GM19468 (cell line): ENCODE results near the gene CKM.

Experiments used
- ATAC-seq: cut with Tn5 transposase; IDR thresholded peaks from one replicate; pipeline ENCODE4 v1.9.1; 2021; ENCODE audit warnings: mild to moderate bottlenecking, moderate library complexity, moderate number of reproducible peaks; ENCODE audit not compliant: unreplicated experiment; ENCODE audit errors: extremely low read depth

The CKM gene

DNA sequence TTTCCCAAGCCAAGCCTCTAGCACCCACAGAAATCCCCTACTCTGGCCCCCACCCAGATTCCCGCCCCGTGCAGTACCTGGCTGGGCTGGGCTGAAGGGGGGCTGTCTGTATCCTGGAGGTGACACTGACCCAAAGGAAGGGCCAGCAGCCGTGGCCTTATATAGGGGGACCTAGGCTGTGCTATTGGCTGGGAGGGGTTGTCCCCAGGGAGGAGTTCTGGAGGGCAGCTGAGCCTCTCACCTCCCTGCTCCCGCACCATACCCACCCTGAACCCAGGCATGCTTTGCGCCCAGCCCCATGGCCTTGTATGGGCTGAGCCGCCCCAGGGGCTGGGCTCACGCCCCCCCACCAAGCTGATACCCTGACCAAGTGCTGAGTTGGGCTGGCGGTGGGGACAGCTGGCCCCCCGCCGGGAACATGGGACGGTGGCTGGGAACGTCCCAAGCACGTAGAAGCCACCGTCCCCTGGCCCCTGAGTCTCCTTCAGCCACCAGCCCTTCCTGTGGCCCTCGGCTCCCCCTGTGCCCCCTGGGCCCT is at the start of gene CKM:
Gene CKM, minus strand, starts transcription at position 132 of the 538 bp plus-strand sequence. CDS start 3,162 bp downstream, outside the sequence.
- no peak for ATAC-seq

GRCh38 chr19:45370410-45371204 is 47.9 kb upstream of the CKM start, which contains the start of gene ERCC2:
Gene ERCC2 (minus strand): TSS chr19:45370573. CDS start chr19:45370540, 33 bp downstream.
- peak; percentile 95 for ATAC-seq

DNA sequence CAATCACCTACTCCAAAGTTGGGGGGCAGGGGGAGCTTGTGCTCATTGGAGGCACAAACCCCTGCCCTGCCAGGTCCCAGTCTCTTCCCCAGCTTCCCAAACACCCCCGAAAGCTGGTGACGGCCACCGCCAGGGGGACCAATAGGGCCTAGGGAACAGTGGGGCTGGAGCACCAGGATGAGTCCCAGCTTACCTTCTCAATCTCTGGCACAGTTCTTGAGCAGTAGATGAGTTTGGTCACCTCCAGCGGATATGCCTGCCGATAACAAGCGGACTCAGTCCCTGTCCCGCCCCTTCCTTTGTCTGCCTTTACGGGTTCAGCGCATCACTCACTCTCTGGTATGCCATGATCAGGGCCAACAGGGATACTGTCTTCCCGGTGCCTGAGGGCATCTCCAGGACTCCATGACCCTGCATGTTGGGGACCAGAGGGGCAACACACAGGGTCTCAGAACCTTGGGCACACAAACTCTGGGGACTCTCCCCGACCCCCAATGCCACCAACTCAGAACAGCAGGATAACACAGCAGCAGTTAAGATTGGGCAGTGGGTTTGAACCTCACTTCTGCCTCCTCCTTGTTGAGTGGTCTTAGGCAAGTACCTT is 46.2 kb upstream of the CKM start:
- ATAC-seq, result no peak

GRCh38 chr19:45368127-45368526 is 45.5 kb upstream of the CKM start:
- ATAC-seq, result no peak

- ATAC-seq, result no peak
These were observed 42.0 kb upstream of the CKM start for GRCh38 chr19:45364696-45365095.

DNA sequence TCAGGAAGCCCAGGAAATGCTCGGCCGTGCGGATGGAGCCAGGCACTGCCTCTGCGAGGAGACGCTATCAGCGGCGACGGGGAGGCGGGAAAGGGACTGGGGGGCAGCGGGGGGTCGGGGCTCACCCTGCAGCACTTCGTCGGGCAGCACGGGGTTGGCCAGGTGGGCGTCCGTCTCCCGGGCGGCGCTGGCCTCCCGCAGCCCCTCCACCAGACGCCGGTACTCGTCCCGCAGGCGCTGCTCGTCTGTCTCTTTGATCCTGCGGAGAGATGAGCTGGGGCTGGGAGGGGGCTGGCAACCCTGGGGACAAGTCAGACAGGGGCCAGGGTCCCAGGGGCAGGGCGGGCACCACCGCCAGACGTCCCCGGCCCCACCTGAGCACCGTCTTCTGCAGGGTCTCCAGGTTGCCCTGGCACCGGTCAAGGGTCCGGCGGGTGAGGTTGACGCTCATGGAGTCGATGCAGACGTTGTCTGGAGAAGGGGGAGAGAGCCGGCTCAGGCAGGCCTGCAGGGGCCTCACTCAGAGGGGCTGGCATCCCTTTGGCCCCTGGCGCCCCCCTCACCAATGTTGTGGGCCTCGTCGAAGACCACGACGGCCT is 41.3 kb upstream of the CKM start:
- ATAC-seq, result no peak

DNA sequence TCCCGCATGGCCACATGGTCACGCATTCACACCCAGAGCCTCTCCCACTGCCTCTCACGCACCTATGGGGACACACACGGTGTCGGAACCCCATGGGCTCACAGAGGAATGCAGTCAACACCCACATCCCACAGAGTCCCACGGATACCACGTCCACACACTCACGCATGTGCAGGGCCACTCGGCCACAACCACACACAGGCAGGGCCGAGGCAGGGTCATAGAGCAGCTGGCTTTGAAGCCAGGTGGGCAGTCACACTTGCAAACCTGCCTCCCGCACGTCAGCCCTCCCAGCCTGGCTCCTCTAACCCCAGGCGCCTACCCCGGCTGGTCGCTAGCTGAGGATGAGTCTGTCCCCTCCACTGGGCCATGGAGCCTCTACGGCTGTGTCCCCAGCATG is 39.6 kb upstream of the CKM start:
- no peak for ATAC-seq

DNA sequence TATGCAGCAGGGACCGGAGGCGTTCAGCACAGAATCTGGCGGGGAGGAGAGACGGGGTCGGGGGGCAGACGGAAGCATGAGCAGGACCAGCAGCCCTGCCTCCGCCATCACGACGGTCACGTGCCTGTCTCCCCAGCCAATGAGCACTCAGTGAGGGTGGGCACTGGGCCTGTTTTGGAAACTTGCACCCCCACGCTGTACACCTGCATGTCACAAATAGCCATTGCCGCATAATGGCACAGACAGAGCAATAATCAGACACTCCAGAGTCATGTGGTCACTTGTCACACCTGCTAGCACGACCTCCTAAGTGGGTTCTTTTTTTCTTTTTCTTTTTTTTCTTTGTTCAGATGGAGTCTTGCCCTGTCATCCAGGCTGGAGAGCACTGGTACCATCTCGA is 38.9 kb upstream of the CKM start:
- no peak for ATAC-seq

DNA sequence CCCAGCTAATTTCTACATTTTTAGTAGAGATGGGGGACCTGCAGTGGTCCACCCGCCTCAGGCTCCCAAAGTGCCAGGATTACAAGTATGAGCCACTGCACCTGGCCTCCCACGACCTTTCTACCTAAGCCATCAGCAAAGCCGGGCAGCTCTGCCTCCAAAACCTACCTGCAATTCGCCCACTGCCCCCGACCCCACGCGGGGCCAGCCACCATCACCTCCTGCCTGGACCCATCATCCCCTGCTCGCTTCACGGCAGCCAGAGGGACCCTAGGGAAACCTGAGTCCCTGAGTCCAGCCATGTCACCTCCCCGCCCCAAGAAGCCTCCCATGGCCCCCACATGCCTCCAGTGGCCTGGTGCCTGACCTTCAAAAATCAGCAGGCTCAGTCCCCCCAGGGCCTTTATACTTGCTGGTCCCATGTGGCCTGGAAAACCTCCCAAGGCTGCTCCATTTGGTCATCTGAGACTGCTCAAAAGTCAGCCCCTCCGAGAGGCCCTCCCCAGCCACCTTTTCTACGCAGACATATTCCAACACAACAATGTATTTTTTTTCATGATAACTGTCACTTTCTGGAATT is 35.6 kb upstream of the CKM start:
- ATAC-seq, result no peak

- no peak for ATAC-seq
These were observed 34.7 kb upstream of the CKM start for GRCh38 chr19:45357445-45357783.

DNA sequence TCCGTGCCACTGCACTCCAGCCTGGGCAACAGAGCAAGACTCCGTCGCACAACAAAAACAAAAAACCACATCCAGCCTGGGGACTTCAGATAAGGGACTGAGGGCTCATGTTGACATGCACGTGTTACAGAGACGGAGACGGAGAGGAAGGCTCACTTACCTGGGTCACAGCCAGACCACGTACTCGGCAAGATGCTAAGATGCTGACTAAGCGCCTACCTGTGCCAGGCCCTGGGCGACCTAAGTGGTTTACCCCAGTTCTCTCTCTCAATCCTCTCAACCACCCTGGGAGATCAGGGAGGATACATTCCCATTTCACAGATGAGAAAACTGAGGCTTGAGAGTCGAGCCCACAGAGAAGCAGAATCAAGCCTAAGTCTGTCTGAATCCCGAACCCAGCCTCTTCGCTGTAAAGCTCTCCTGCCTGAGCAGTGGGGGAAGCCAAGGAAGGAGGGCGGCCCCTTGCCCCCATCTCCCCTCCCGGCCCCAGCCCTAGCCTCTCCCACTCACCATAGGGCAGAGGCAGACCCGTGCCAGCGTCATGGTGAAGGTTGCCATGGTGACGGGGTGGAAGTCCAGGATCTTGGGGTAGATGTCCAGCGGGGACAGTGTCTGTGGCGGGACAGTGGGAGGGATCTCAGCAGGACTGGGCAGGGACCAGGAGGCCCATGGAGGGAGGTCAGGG is 34.2 kb upstream of the CKM start:
- ATAC-seq, result no peak

DNA sequence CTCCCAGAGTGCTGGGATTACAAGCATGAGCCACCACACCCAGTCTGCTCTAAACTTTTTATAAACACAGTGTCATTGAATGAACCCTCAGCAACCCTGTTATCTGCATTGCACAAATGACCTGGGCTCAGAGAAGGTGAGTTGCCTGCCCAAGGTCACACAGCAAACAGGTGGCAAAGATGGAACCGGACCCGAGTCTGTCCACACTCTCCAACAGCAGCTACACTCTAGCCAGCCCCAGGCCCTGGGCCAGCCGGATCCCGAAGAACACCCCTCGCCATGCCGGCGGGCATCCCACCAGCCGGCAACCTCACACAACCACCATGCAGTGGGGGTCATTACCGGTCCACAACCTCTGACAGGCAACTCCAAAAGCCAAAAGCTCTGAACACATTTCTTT is 33.2 kb upstream of the CKM start:
- ATAC-seq, result no peak

DNA sequence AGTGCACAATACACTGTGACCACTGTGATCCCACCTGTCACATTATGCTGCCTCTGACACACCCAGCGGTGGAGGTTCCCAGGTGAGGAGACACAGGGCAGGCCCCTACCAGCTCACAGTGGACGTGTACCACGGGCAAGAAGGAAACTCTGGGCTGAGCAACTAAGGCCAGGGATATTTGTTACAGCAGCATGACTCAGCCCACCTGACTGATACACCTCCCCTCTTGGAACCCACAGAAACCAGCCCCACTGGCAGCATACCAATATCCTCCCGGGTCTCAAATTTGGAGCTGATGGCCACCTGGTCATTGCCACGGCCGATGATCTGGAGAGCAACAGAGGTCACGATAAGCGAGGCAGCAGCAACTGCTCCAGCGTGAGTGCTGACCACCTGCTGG is 32.7 kb upstream of the CKM start:
- ATAC-seq, result no peak

GRCh38 chr19:45354241-45354842 is 31.7 kb upstream of the CKM start:
- ATAC-seq, result no peak

- no peak for ATAC-seq
These were observed 30.5 kb upstream of the CKM start for GRCh38 chr19:45352914-45353796.

- ATAC-seq, result no peak
These were observed 29.8 kb upstream of the CKM start for GRCh38 chr19:45352471-45352870.

GRCh38 chr19:45352062-45352461 is 29.4 kb upstream of the CKM start:
- ATAC-seq, result no peak

DNA sequence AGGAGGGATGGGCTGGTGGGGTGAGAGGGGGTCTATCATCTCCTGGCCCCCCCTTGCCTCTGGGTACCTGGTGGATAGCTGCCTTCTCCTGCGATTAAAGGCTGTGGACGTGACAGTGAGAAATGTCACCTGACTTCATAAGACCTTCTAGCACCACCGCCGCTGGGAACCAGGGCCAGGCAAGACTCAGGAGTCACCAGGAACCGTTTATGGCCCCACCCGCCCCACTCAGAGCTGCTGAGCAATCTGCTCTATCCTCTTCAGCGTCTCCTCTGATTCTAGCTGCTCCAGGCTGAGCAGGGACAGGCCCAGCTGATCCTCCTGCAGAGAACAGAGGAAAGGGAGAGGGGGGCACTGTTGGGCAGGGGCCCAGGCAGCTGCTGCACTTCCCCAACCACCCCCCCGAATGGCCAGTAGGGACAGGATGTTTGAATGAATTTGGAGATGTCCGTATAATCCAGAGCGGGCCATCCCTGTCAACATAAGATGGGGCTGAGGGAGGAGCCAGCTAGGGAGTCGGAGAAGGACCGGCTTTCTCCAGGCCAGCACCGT is 28.8 kb upstream of the CKM start:
- no peak for ATAC-seq
